HL-60 (cell line): Measurements from ENCODE around the gene TENT5A.

Experiments
- DNase-seq, 2 experiments: peaks; one replicate each; pipeline ENCODE4 v3.0.0-alpha.2; 2010 to 2020; ENCODE audit warnings: low read depth in 1 of 2, low spot score in 1 of 2
- H3K27ac ChIP-seq: fragments of 250-450 bp; sonication (Bioruptor Pico); replicated peaks from 2 replicates; pipeline ENCODE4 v1.5.1; 2020; ENCODE audit warnings: mild to moderate bottlenecking, moderate library complexity
- H3K27me3 ChIP-seq: fragments of 250-450 bp; sonication (Bioruptor Pico); 2 replicates; pipeline ENCODE4 v1.5.1; 2021; ENCODE audit warnings: mild to moderate bottlenecking, moderate library complexity; ENCODE audit not compliant: insufficient read depth, poor library complexity, severe bottlenecking
- H3K4me3 ChIP-seq: replicated peaks from 2 replicates; pipeline ENCODE4 v1.5.1; 2011; ENCODE audit warnings: mild to moderate bottlenecking, control low read depth, low read length; ENCODE audit not compliant: insufficient read depth
- GABPA ChIP-seq: IDR thresholded peaks from 2 replicates; pipeline ENCODE4 v1.6.1; 2012; ENCODE audit warnings: low read depth
- POLR2AphosphoS5 ChIP-seq: IDR thresholded peaks from 2 replicates; pipeline ENCODE4 v1.6.1; 2012; ENCODE audit warnings: low read depth
- SPI1 ChIP-seq: IDR thresholded peaks from 2 replicates; pipeline ENCODE4 v1.6.1; 2012; ENCODE audit warnings: low read depth, mild to moderate bottlenecking, borderline replicate concordance
- long read RNA-seq: library from polyadenylated mRNA; unstranded; transcript quantifications from one replicate; pipeline ENCODE4 v2.0.0, GENCODE V29; 2020
- TF ChIP-seq, protein P1 (sequence below): IDR thresholded peaks from 2 replicates; pipeline ENCODE4 v1.6.1; 2012; ENCODE audit warnings: low read depth; ENCODE audit not compliant: insufficient replicate concordance
- TF ChIP-seq, protein P2 (sequence below): IDR thresholded peaks from one replicate; pipeline ENCODE4 v1.5.1; 2011; ENCODE audit warnings: low read length, control low read depth, inconsistent platforms; ENCODE audit not compliant: insufficient read depth

The TENT5A gene
- long read RNA-seq, full-length matches to known transcripts, result 620 of 688 reads
- long read RNA-seq, partial matches to known transcripts, result 42 of 688 reads
- long read RNA-seq, other reads (novel, unspliced or antisense), result 26 of 688 reads

DNA sequence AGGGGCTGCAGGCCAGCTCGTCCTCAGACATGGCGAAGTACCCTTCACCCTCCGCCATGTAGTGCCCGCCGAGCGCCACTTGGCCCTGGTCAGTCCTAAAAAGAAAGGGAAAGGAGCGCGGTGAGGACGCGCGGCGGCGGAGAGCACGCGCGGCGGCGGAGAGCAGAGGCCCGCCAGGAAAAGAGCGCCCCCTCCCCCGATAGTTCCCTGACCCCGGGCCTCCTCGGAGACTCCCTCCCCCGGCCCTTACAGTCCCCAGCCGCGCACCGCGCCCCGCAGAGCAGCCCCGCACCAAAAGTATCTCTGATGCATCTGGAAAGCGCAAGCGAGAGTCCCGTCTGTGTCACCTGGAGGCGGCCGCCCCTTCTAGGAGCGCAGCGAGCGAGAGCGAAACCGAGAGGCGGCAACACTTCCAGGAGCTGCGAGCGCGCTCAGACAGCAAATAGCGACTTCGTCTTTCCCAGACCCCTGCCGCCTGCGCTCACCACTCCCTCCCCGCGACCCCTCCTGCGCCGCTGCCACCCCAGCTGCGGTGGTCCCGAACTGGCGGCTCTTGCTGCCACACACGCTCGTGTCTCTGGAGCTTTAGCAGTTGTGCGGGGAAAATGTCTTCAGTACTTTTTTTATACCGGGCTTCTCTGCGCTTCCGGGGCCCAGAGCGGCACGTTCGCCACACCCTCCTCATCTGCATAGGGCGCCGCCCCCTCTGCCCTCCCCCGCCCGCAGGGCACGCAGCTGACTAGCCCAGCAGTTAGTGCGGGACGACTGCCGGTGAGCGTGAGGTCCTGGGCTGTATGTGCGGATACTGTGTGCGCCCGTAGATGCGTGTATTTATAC, at the start of gene TENT5A:
Gene TENT5A, minus strand, starts transcription at position 598 of the 837 bp plus-strand sequence. Its CDS starts 540 bp downstream, at position 58.
- no peaks in the 10 kb centered on the region for H3K27me3 ChIP-seq
- peak; percentile 72 to 97 for DNase-seq
- H3K4me3 ChIP-seq, result peak within 1 kb of the TSS; percentile 62
- H3K27ac ChIP-seq, result peak within 1 kb of the TSS; percentile 98
- TF ChIP-seq, protein P1, sequence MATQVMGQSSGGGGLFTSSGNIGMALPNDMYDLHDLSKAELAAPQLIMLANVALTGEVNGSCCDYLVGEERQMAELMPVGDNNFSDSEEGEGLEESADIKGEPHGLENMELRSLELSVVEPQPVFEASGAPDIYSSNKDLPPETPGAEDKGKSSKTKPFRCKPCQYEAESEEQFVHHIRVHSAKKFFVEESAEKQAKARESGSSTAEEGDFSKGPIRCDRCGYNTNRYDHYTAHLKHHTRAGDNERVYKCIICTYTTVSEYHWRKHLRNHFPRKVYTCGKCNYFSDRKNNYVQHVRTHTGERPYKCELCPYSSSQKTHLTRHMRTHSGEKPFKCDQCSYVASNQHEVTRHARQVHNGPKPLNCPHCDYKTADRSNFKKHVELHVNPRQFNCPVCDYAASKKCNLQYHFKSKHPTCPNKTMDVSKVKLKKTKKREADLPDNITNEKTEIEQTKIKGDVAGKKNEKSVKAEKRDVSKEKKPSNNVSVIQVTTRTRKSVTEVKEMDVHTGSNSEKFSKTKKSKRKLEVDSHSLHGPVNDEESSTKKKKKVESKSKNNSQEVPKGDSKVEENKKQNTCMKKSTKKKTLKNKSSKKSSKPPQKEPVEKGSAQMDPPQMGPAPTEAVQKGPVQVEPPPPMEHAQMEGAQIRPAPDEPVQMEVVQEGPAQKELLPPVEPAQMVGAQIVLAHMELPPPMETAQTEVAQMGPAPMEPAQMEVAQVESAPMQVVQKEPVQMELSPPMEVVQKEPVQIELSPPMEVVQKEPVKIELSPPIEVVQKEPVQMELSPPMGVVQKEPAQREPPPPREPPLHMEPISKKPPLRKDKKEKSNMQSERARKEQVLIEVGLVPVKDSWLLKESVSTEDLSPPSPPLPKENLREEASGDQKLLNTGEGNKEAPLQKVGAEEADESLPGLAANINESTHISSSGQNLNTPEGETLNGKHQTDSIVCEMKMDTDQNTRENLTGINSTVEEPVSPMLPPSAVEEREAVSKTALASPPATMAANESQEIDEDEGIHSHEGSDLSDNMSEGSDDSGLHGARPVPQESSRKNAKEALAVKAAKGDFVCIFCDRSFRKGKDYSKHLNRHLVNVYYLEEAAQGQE, result peak; percentile 48
- TF ChIP-seq SPI1, result no peak
- peak; percentile 81 for TF ChIP-seq POLR2AphosphoS5
- TF ChIP-seq GABPA, result no peak
- TF ChIP-seq, protein P2, sequence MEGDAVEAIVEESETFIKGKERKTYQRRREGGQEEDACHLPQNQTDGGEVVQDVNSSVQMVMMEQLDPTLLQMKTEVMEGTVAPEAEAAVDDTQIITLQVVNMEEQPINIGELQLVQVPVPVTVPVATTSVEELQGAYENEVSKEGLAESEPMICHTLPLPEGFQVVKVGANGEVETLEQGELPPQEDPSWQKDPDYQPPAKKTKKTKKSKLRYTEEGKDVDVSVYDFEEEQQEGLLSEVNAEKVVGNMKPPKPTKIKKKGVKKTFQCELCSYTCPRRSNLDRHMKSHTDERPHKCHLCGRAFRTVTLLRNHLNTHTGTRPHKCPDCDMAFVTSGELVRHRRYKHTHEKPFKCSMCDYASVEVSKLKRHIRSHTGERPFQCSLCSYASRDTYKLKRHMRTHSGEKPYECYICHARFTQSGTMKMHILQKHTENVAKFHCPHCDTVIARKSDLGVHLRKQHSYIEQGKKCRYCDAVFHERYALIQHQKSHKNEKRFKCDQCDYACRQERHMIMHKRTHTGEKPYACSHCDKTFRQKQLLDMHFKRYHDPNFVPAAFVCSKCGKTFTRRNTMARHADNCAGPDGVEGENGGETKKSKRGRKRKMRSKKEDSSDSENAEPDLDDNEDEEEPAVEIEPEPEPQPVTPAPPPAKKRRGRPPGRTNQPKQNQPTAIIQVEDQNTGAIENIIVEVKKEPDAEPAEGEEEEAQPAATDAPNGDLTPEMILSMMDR, result no peak

DNA sequence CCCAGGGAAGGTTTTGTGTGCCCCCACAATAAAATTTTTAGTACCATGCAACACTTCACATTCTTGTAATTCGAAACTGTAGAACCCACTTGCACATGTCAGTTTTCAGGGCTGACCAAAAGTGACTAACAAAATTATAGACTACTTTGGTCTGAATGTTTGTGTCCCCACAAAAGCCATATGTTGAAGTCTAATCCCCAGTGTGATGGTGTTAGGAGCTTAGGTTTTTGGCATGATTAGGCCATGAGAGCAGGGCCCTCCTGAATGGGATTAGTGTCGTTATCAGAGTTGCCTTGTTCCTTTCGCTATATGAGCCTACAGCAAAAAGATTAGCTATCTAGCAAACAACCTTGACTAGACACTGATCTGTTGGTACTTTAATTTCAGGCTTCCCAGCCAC, 49.0 kb upstream of the TENT5A start:
- TF ChIP-seq SPI1 (no peak), POLR2AphosphoS5 (no peak), GABPA (no peak)
- TF ChIP-seq, protein P1, result no peak
- TF ChIP-seq, protein P2, result no peak
- DNase-seq, result no peak
- H3K27ac ChIP-seq, result no peak overlapping the region
- no peak overlapping the region for H3K4me3 ChIP-seq
- no peaks in the 10 kb centered on the region for H3K27me3 ChIP-seq

DNA sequence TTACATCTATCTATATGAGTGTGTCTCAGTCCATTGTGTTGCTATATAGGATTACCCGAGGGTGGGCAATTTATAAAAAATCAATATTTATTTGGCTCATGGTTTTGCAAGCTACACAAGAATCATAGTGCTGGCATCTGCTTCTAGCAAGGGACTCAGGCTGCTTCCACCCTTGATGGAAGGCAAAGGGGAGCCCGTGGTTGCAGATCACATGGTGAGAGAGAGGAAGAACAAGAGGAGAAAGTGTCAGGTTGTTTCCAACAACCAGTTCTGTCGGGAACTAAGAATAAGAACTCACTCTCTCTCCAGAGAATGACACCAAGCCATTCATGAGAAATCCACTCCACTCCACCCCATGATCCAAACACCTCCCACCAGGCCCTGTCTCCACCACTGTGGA, 48.2 kb upstream of the TENT5A start:
- TF ChIP-seq GABPA, result no peak
- no peak for TF ChIP-seq SPI1
- TF ChIP-seq, protein P1, result no peak
- no peak for TF ChIP-seq POLR2AphosphoS5
- TF ChIP-seq, protein P2, result no peak
- Histone ChIP-seq H3K27me3 (no peaks in the 10 kb centered on the region), H3K27ac (no peak overlapping the region), H3K4me3 (no peak overlapping the region)
- peak in 1 of 2 experiments; percentile 30 for DNase-seq
